PC-9 (cell line): ENCODE data around the gene HS3ST4. TPM values are rescaled to one million over a fixed set of nuclear protein-coding genes. Genes with fewer than 3 reads are reported as not detected.

Experiments used
- BruUV-seq: library from RNA; stranded (reverse); fragments of 400-500 nt; replicated peaks from 2 replicates; lab custom pipeline; 2021; lab: Mats Ljungman, UMichigan
- CTCF ChIA-PET: fragments of 300-600 bp; sonication (Branson Sonifier 250); formaldehyde crosslinking; loops from one replicate; lab custom pipeline; 2022; ENCODE audit warnings: antibody characterized with exemption; lab: Charles Lee
- POLR2A ChIA-PET: fragments of 300-600 bp; sonication (Branson Sonifier 250); formaldehyde crosslinking; loops from one replicate; lab custom pipeline; 2022; ENCODE audit warnings: antibody characterized with exemption; ENCODE audit not compliant: unreplicated experiment; lab: Charles Lee
- DNase-seq, 2 experiments: peaks; one replicate each; pipeline versions ENCODE4 v3.0.0 to v3.0.0-alpha.2; 2015 to 2022; ENCODE audit warnings: mixed read lengths in 1 of 2
- H2AFZ ChIP-seq: fragments of 200-600 bp; sonication (generic); 2 replicates; pipeline ENCODE4 v1.8.1; 2017; ENCODE audit warnings: antibody characterized with exemption
- H3F3A ChIP-seq: fragments of 200-600 bp; sonication (generic); 2 replicates; pipeline ENCODE4 v1.8.1; 2017; ENCODE audit warnings: antibody characterized with exemption, mild to moderate bottlenecking, low read depth; ENCODE audit not compliant: insufficient read depth
- H3K27ac ChIP-seq: fragments of 200-600 bp; sonication (generic); 2 replicates; pipeline ENCODE4 v1.6.1; 2016; ENCODE audit warnings: mixed run types
- H3K27me3 ChIP-seq: fragments of 200-600 bp; sonication (generic); 2 replicates; pipeline ENCODE4 v1.6.1; 2016; ENCODE audit warnings: low read depth, mixed run types; ENCODE audit not compliant: insufficient read depth
- H3K36me3 ChIP-seq: fragments of 200-600 bp; sonication (generic); 2 replicates; pipeline ENCODE4 v1.6.1; 2016; ENCODE audit warnings: low read depth, mixed run types
- H3K4me1 ChIP-seq: fragments of 200-600 bp; sonication (generic); replicated peaks from 2 replicates; pipeline ENCODE4 v1.6.1; 2016; ENCODE audit warnings: mixed run types; ENCODE audit not compliant: insufficient read depth
- H3K4me2 ChIP-seq: fragments of 200-600 bp; sonication (generic); 2 replicates; pipeline ENCODE4 v1.6.1; 2017; ENCODE audit warnings: mixed run types
- H3K4me3 ChIP-seq: fragments of 200-600 bp; sonication (generic); 2 replicates; pipeline ENCODE4 v1.6.1; 2016; ENCODE audit warnings: mixed run types
- H3K79me2 ChIP-seq: fragments of 200-600 bp; sonication (generic); 2 replicates; pipeline ENCODE4 v1.6.1; 2017; ENCODE audit warnings: low read depth, mixed run types
- H3K9me2 ChIP-seq: fragments of 200-600 bp; sonication (generic); 2 replicates; pipeline ENCODE4 v1.8.1; 2017; ENCODE audit warnings: mild to moderate bottlenecking; ENCODE audit not compliant: insufficient read depth
- H3K9me3 ChIP-seq: fragments of 200-600 bp; sonication (generic); 2 replicates; pipeline ENCODE4 v1.8.1; 2016; ENCODE audit warnings: low read depth; ENCODE audit not compliant: insufficient read depth
- H4K20me1 ChIP-seq: fragments of 200-600 bp; sonication (generic); 2 replicates; pipeline ENCODE4 v1.8.1; 2017; ENCODE audit not compliant: insufficient read depth
- CTCF ChIP-seq: fragments of 200-600 bp; sonication (generic); conservative IDR thresholded peaks from 2 replicates; pipeline ENCODE4 v1.6.1; 2017; ENCODE audit warnings: mixed run types, antibody characterized with exemption, mild to moderate bottlenecking, moderate library complexity
- EZH2 ChIP-seq: fragments of 200-600 bp; sonication (generic); IDR thresholded peaks from 2 replicates; pipeline ENCODE4 v1.8.0; 2017; ENCODE audit warnings: antibody characterized with exemption, low read depth
- intact Hi-C: fragments of 100-400 bp; cut with micrococcal nuclease; formaldehyde crosslinking; loops from one replicate; pipeline ENCODE4 v1.10.0; 2022; ENCODE audit not compliant: unreplicated experiment
- total RNA-seq: library from RNA; stranded (reverse); gene quantifications from 2 replicates; pipeline ENCODE4 v1.2.3, GENCODE V29; 2021

HS3ST4 gene
- total RNA-seq, 1 experiment from 2014 or later, result not detected

GRCh38 chr16:25823891-25824290 is 132.1 kb downstream of the HS3ST4 start:
- no TSS peak for BruUV-seq
- no peak for DNase-seq
- no peaks in the 10 kb centered on the region for H3K27me3 ChIP-seq
- H3K9me3 ChIP-seq, result no peaks in the 10 kb centered on the region
- no peak overlapping the region for H2AFZ ChIP-seq
- intact Hi-C loops, result no loop called here
- no peak overlapping the region for H3K27ac ChIP-seq
- H4K20me1 ChIP-seq, result no peaks in the 10 kb centered on the region
- no peaks in the 10 kb centered on the region for H3F3A ChIP-seq
- POLR2A ChIA-PET, result no interaction called here
- no peak for TF ChIP-seq CTCF
- no peak for TF ChIP-seq EZH2
- no peaks in the 10 kb centered on the region for H3K79me2 ChIP-seq
- H3K4me1 ChIP-seq, result no peaks in the 10 kb centered on the region
- CTCF ChIA-PET, result no interaction called here
- H3K9me2 ChIP-seq, result no peaks in the 10 kb centered on the region
- no peaks in the 10 kb centered on the region for H3K36me3 ChIP-seq
- no peak overlapping the region for H3K4me2 ChIP-seq
- no peak overlapping the region for H3K4me3 ChIP-seq

GRCh38 chr16:25827709-25828108 is 135.9 kb downstream of the HS3ST4 start:
- H3K4me2 ChIP-seq, result no peak overlapping the region
- H3K27me3 ChIP-seq, result no peaks in the 10 kb centered on the region
- no peaks in the 10 kb centered on the region for H3K36me3 ChIP-seq
- ChIA-PET CTCF (interaction anchor here (0.6 kb wide), 1 partner anchor 12 kb away, joined by 6 read pairs; no protein-coding TSS in a partner anchor), POLR2A (no interaction called here)
- no peaks in the 10 kb centered on the region for H3F3A ChIP-seq
- no peak for DNase-seq
- H3K9me3 ChIP-seq, result no peaks in the 10 kb centered on the region
- no peak overlapping the region for H2AFZ ChIP-seq
- H3K9me2 ChIP-seq, result no peaks in the 10 kb centered on the region
- H3K79me2 ChIP-seq, result no peaks in the 10 kb centered on the region
- BruUV-seq, result no TSS peak
- TF ChIP-seq EZH2, result no peak
- no peak for TF ChIP-seq CTCF
- intact Hi-C loops, result no loop called here
- no peaks in the 10 kb centered on the region for H4K20me1 ChIP-seq
- no peak overlapping the region for H3K4me3 ChIP-seq
- H3K4me1 ChIP-seq, result no peaks in the 10 kb centered on the region
- H3K27ac ChIP-seq, result no peak overlapping the region

- Histone ChIP-seq H3K36me3 (no peaks in the 10 kb centered on the region), H3K4me2 (no peak overlapping the region), H3K4me3 (no peak overlapping the region), H3K4me1 (no peaks in the 10 kb centered on the region), H3K9me3 (no peaks in the 10 kb centered on the region), H3K79me2 (no peaks in the 10 kb centered on the region), H3K27ac (no peak overlapping the region), H3F3A (no peaks in the 10 kb centered on the region), H3K9me2 (no peaks in the 10 kb centered on the region), H2AFZ (no peak overlapping the region), H4K20me1 (no peaks in the 10 kb centered on the region), H3K27me3 (no peaks in the 10 kb centered on the region)
- intact Hi-C loops, result no loop called here
- CTCF ChIA-PET, result interaction anchor here (0.7 kb wide), 1 partner anchor 1609 kb away, joined by 4 read pairs; no protein-coding TSS in a partner anchor
- DNase-seq, result no peak
- BruUV-seq, result no TSS peak
- TF ChIP-seq CTCF, result no peak
- no peak for TF ChIP-seq EZH2
- POLR2A ChIA-PET, result no interaction called here
Measured at GRCh38 chr16:25828510-25828909, 136.8 kb downstream of the HS3ST4 start.
